ENCODE data around the gene MYBPC2. TPM values are rescaled to one million over a fixed set of nuclear protein-coding genes. Genes with fewer than 3 reads are reported as not detected.

MYBPC2 gene
- total RNA-seq, 1 donor from 2014 or later, result 0.12 TPM

GRCh38 chr19:50460161-50460765 is 27.6 kb downstream of the MYBPC2 start:
- intact Hi-C loops (cut with DNase I), result no loop called here
- Histone ChIP-seq H3K9me3 (no peaks in the 10 kb centered on the region), H3K4me3 (no peak overlapping the region), H3K27ac (no peak overlapping the region), H3K36me3 (no peaks in the 10 kb centered on the region), H3K4me1 (no peaks in the 10 kb centered on the region), H3K27me3 (peaks cover 15% of the 10 kb centered on the region)
- ATAC-seq, result no peak
- DNase-seq, result no peak
- TF ChIP-seq, protein P1, sequence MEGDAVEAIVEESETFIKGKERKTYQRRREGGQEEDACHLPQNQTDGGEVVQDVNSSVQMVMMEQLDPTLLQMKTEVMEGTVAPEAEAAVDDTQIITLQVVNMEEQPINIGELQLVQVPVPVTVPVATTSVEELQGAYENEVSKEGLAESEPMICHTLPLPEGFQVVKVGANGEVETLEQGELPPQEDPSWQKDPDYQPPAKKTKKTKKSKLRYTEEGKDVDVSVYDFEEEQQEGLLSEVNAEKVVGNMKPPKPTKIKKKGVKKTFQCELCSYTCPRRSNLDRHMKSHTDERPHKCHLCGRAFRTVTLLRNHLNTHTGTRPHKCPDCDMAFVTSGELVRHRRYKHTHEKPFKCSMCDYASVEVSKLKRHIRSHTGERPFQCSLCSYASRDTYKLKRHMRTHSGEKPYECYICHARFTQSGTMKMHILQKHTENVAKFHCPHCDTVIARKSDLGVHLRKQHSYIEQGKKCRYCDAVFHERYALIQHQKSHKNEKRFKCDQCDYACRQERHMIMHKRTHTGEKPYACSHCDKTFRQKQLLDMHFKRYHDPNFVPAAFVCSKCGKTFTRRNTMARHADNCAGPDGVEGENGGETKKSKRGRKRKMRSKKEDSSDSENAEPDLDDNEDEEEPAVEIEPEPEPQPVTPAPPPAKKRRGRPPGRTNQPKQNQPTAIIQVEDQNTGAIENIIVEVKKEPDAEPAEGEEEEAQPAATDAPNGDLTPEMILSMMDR (IDR thresholded peaks at IDR 0.05), result no peak

DNA sequence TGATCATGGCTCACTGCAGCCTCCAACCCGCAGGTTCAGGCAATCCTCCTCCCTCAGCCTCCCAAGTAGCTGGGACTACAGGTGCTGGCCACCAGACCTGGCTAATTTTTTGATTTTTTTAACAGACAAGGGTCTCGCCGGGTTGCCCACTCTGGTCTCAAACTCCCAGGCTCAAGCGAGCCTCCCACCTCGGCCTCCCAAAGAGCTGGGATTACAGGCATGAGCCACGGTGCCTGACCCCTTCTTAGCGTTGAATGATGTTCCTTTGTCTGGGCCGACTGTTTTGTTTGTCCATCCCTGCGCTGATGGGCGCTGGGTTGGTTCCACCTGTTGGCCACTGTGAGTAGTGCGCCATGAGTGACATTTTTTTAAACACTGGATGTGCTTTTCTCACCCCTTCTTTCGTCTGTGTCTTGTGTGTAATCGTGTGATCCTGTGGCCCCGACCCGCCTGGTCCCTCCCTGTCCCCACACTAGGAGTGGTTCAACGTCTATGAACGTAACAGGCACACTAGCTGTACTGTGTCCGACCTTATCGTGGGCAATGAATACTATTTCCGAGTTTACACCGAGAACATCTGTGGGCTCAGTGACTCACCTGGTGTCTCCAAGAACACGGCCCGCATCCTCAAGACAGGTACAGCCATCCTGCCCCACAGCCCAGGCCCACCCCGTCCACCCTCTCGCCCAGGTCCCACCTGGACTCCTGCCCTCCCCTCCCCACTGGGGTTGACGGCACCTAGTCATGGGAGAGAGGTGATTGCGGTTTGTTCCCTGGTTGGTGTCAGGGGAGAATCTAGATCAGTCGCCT is 28.6 kb downstream of the MYBPC2 start:
- DNase-seq (peak; percentile 78), ATAC-seq (peak; percentile 88)
- Histone ChIP-seq H3K4me1 (no peaks in the 10 kb centered on the region), H3K36me3 (no peaks in the 10 kb centered on the region), H3K4me3 (no peak overlapping the region), H3K27ac (no peak overlapping the region), H3K27me3 (peaks cover 15% of the 10 kb centered on the region), H3K9me3 (no peaks in the 10 kb centered on the region)
- TF ChIP-seq, protein P1 (IDR thresholded peaks at IDR 0.05), result peak; percentile 73
- intact Hi-C loops (cut with DNase I), result no loop called here

- DNase-seq (no peak), ATAC-seq (no peak)
- TF ChIP-seq, protein P1 (IDR thresholded peaks at IDR 0.05), result no peak
- Histone ChIP-seq H3K27ac (no peak overlapping the region), H3K36me3 (no peaks in the 10 kb centered on the region), H3K4me1 (no peaks in the 10 kb centered on the region), H3K9me3 (no peaks in the 10 kb centered on the region), H3K4me3 (no peak overlapping the region), H3K27me3 (peaks cover 11% of the 10 kb centered on the region)
- intact Hi-C loops (cut with DNase I), result no loop called here
These were observed 30.3 kb downstream of the MYBPC2 start for GRCh38 chr19:50462970-50463369.

DNA sequence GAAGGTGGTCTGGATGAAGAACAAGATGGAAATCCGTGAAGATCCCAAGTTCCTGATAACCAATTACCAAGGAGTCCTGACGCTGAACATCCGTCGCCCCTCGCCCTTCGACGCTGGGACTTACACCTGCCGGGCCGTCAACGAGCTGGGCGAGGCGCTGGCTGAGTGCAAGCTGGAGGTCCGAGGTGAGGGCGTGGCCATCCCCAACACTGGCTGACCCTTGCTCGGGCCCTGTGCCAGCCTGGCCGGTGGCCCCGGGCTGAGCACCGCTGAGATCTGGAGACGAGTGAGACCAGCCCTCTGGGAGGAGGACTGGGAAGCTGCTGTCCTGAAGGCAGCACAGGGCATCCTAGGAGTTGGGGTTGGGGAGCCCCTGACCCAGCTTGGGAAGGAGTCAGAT is 31.7 kb downstream of the MYBPC2 start:
- intact Hi-C loops (cut with DNase I), result no loop called here
- no peaks in the 10 kb centered on the region for H3K9me3 ChIP-seq
- H3K27me3 ChIP-seq, result no peaks in the 10 kb centered on the region
- TF ChIP-seq, protein P1 (IDR thresholded peaks at IDR 0.05), result no peak
- no peaks in the 10 kb centered on the region for H3K4me1 ChIP-seq
- H3K27ac ChIP-seq, result no peak overlapping the region
- DNase-seq (no peak), ATAC-seq (no peak)
- no peak overlapping the region for H3K4me3 ChIP-seq
- no peaks in the 10 kb centered on the region for H3K36me3 ChIP-seq

DNA sequence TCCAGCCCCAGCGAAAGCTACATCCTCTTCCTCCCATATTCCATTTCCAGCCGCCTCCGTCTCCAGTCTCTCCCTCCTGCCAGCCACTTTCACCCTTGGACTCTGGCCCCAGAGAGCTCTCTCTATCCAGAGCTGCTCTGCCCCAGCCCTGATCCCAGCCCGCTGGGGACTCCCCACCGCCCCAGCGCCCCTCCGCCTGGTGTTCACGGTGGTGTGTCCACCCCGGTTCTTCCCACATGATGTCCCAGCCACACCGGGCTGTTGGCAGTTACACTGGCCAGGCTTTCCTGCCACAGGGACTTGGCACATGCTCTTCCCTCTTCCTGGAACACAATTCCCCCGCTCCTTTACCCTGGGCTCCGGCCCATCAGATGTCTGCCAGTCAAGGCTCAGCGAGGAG is 32.3 kb downstream of the MYBPC2 start:
- no peaks in the 10 kb centered on the region for H3K36me3 ChIP-seq
- DNase-seq (no peak), ATAC-seq (no peak)
- H3K27ac ChIP-seq, result no peak overlapping the region
- H3K4me1 ChIP-seq, result no peaks in the 10 kb centered on the region
- TF ChIP-seq, protein P1 (IDR thresholded peaks at IDR 0.05), result no peak
- H3K27me3 ChIP-seq, result no peaks in the 10 kb centered on the region
- intact Hi-C loops (cut with DNase I), result no loop called here
- H3K9me3 ChIP-seq, result no peaks in the 10 kb centered on the region
- no peak overlapping the region for H3K4me3 ChIP-seq

Measured in upper lobe of right lung (tissue), 1 donor.